ENCODE data around the gene CADM1. TPM values are rescaled to one million over a fixed set of nuclear protein-coding genes. Genes with fewer than 3 reads are reported as not detected.

Gene CADM1
- 35.0 TPM for total RNA-seq

DNA sequence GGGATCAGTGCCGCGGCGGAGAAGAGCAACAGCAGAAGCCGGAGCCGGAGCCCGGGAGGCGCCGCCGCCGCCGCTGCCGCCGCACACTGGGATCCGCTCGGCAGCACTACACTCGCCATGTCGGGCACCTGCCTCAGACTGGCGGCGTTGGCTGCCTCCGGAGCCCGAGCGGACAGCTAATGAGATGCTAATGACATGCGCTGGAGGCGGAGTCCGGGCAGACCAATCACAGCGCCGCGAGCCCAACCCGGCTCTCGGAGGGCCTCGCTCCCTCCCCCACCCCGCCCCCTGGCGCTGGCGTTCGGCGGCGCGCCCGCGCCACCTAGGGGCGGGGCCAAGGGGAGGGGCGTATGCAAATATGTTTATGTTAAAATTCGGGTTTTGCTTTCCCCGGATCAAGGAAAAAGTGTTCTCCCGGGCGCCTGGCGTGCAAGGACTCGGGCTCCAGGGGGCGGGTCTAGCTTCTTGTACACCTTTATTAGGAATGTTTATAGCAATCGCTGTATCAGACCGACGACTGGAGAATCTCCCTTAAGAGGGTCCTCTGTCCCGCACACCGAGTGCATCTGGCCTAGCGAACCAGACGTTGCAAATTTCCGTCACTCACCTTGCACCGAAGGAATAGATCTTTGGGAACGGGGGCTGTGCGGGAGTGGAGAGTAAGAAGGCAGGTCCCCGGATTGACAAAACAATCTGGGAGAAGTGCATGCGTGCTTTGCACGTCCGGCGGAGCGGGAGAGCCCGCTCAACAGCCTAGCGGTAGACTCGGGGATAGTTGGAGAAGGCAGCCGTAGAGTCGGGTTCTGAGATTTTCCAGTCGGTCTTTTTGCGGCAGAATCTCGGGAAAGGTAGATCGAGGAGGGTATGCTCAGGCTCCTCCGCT is at the start of gene CADM1:
TSS of gene CADM1 (minus strand) at position 140 of the 883 bp plus-strand sequence.
- no peaks in the 10 kb centered on the region for H3K9me3 ChIP-seq (ENCODE audit: control insufficient read depth in 3 of 3, low read length in 3 of 3)
- peak within 1 kb of the TSS; percentile 90 to 94 (median 93) for H3K4me3 ChIP-seq (ENCODE audit: low read length in 3 of 3)
- H3K27ac ChIP-seq (ENCODE audit: low read depth, low read length), result peak within 1 kb of the TSS; percentile 75
- H3K36me3 ChIP-seq (ENCODE audit: control insufficient read depth in 3 of 3, insufficient read depth in 3 of 3, low read length in 3 of 3), result no peaks in the 10 kb centered on the region
- H3K27me3 ChIP-seq (ENCODE audit: control insufficient read depth in 3 of 3, insufficient read depth in 3 of 3, low read length in 3 of 3), result peaks cover 7 to 14% (median 7%) of the 10 kb centered on the region in 3 donors
- peaks cover 13 to 16% (median 16%) of the 10 kb centered on the region in 3 donors for H3K4me1 ChIP-seq (ENCODE audit: control insufficient read depth in 3 of 3, insufficient read depth in 3 of 3, low read length in 3 of 3)
- H3K9ac ChIP-seq (ENCODE audit: low read depth in 1 of 3, low read length in 3 of 3), result peak within 1 kb of the TSS; percentile 72 to 99 (median 93)

DNA sequence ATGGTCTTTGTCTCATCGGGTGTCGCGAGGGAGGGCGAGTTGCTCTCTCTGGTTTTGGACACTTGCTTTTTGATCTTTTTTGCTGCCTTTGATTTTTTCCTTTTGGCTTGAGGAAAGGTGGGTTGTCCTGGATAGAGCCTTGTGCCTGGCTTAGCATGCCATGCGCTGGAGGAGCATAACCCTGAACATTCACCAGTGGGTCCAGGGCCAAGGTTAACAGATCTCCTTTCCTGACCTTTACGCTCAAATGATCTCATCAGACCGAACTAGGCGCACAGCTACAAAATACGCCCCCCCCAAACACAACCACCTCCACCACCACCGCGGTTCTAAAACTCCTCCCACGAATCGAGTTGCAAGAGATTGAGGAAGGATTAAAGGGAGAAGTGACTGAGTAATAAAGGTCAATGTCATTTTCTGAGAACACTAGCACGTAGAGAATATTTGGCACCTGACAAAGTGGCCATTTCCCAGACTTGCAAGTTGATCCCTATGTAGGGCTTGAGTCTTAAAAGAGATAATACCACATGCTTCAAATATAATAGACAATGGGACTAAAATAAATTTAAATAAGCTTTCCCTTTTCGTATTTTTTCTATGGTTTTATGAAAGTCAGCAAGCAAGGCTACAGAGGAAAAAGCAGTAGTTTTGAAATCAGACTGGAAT is 48.7 kb upstream of the CADM1 start:
- Histone ChIP-seq H3K36me3 (ENCODE audit: control insufficient read depth in 3 of 3, insufficient read depth in 3 of 3, low read length in 3 of 3) (no peaks in the 10 kb centered on the region), H3K4me3 (ENCODE audit: low read length in 3 of 3) (no peak overlapping the region), H3K4me1 (ENCODE audit: control insufficient read depth in 3 of 3, insufficient read depth in 3 of 3, low read length in 3 of 3) (peaks cover 0 to 5% (median 3%) of the 10 kb centered on the region in 3 donors), H3K9me3 (ENCODE audit: control insufficient read depth in 3 of 3, low read length in 3 of 3) (no peaks in the 10 kb centered on the region), H3K27ac (ENCODE audit: low read depth, low read length) (no peak overlapping the region), H3K27me3 (ENCODE audit: control insufficient read depth in 3 of 3, insufficient read depth in 3 of 3, low read length in 3 of 3) (no peaks in the 10 kb centered on the region), H3K9ac (ENCODE audit: low read depth in 1 of 3, low read length in 3 of 3) (no peak overlapping the region)

DNA sequence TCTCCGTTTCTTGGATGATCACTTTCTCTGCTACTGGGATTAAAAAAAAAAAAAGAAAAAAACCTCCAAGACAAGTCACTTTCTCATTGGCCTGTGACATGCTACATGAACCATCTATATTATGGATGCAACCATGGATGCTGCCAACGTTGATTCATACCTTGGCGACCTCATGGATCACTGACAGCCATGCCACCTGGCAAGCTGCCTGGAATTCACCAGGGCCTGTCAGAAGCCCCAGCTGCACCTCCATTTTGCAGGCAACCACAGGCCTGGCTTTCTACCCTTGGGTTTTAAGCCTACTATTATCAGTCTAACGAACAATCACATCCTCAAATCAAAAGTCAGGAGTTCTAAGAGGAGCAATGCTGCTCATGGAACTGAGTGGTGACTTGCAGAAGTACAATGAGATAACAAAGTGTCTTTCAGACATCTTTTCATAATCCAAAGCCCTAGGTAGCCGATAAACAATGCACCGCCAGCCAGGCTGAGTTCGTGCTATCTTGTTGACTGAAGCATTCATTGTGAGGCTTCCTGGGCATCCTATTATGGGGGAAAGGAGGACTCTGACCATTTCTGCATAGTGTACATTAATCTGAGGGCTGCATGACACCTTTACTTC is 48.0 kb upstream of the CADM1 start:
- H3K9me3 ChIP-seq (ENCODE audit: control insufficient read depth in 3 of 3, low read length in 3 of 3), result no peaks in the 10 kb centered on the region
- H3K4me3 ChIP-seq (ENCODE audit: low read length in 3 of 3), result no peak overlapping the region

DNA sequence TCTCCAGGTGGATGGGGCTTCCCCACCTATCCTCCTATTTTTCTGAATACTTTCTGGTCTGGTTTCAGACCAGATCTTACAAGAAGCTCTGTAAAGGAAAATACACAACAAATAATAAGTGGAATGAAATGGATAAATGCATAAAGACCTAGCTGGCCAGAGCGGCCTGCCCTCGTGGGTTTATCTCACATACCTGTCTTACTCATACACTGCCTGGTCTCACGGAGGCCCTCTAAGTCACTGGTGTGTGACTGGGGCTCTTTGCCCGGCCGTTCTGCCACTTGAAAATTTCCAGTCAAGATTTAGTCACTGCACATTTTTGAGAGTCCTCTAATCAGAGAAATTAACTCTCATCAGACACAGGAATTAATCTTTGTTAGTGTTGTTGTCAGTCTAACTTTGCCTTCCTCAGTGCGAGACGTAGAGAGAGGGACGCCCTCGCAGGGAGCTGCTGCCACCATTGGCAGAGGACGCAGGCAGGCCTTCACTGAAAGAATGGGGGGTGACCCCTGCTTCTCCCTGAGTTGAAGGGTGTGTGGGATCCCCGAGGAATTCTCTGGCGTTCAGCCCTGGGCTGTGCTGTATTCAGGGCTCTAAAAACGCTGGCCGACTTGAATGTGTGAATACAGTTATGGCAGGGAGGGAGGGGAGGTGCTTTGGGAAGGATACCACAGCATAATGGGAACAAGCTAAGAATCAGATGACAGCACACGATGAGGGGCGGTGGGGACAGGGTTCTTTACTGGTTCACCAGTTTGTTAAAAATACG is 46.3 kb upstream of the CADM1 start:
- Histone ChIP-seq H3K27ac (ENCODE audit: low read depth, low read length) (no peak overlapping the region), H3K4me3 (ENCODE audit: low read length in 3 of 3) (no peak overlapping the region), H3K4me1 (ENCODE audit: control insufficient read depth in 3 of 3, insufficient read depth in 3 of 3, low read length in 3 of 3) (peaks cover 0 to 3% (median 3%) of the 10 kb centered on the region in 3 donors), H3K9ac (ENCODE audit: low read depth in 1 of 3, low read length in 3 of 3) (no peak overlapping the region), H3K36me3 (ENCODE audit: control insufficient read depth in 3 of 3, insufficient read depth in 3 of 3, low read length in 3 of 3) (no peaks in the 10 kb centered on the region), H3K27me3 (ENCODE audit: control insufficient read depth in 3 of 3, insufficient read depth in 3 of 3, low read length in 3 of 3) (no peaks in the 10 kb centered on the region), H3K9me3 (ENCODE audit: control insufficient read depth in 3 of 3, low read length in 3 of 3) (no peaks in the 10 kb centered on the region)

More for the DNA sequence above, 48.0 kb upstream of the CADM1 start:
- Histone ChIP-seq H3K27ac (ENCODE audit: low read depth, low read length) (no peak overlapping the region), H3K4me1 (ENCODE audit: control insufficient read depth in 3 of 3, insufficient read depth in 3 of 3, low read length in 3 of 3) (peaks cover 0 to 5% (median 3%) of the 10 kb centered on the region in 3 donors), H3K9ac (ENCODE audit: low read depth in 1 of 3, low read length in 3 of 3) (no peak overlapping the region), H3K27me3 (ENCODE audit: control insufficient read depth in 3 of 3, insufficient read depth in 3 of 3, low read length in 3 of 3) (no peaks in the 10 kb centered on the region), H3K36me3 (ENCODE audit: control insufficient read depth in 3 of 3, insufficient read depth in 3 of 3, low read length in 3 of 3) (no peaks in the 10 kb centered on the region)

DNA sequence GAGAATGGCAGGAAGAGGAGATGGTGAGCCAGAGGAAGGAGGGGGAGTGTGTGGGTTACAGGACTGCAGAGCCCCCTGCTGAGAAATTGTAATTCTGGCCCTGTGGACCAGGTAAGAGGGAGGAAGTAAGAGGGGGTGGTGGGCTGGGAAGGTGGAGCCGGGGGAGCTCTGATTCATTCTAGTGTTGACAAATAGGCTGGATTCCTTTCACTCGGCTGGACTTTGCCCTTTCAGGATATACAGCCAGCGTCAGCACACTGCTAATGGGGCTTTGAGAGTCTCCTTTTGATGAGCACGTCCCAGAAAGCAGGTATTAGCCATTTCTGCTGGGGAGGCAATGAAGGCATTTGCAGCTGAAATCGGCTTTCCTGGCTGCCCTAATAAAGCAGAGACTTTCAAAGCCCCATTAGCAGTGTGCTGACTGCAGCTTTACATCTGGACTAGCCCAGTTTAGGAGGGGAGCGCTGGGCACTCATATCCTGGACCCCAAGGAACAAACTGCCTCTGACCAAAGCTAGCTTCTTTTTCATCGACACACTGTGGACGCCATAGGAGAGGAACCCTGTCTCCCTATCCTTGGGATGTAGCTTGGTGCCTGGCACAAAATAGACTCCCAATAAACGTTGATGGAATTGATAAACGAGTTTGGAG is 44.8 kb upstream of the CADM1 start:
- Histone ChIP-seq H3K4me3 (ENCODE audit: low read length in 3 of 3) (no peak overlapping the region), H3K27me3 (ENCODE audit: control insufficient read depth in 3 of 3, insufficient read depth in 3 of 3, low read length in 3 of 3) (no peaks in the 10 kb centered on the region), H3K36me3 (ENCODE audit: control insufficient read depth in 3 of 3, insufficient read depth in 3 of 3, low read length in 3 of 3) (no peaks in the 10 kb centered on the region)

DNA sequence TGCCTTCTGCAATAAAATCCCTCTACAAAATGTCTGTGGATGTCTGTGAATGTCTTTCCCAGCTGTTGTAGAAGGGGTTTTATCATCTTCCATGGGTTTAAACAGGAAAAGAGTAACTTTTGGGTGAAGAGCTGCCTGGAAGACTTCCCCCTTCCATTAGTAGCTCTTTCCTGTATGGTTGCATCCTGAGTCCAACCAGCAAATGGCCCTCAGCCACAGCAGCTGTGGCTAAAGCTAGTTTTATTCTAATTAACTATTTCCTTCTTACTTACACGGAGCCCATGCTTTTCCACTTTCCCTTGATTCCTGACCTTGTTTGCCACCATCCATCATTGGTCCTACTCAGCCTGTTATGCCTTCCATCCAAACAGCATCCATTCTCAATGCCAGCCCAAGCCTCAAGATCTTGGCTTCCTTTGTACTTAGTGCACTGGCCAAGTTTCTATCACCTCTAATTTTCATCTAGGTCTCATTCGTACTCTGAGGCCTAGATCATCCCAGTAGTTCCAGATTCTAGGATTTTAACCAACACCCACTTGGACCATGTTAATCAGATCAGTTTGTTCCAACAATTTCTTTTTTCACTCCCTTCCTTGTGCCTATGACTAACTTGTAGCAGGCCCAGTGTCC is 41.5 kb upstream of the CADM1 start:
- Histone ChIP-seq H3K36me3 (ENCODE audit: control insufficient read depth in 3 of 3, insufficient read depth in 3 of 3, low read length in 3 of 3) (no peaks in the 10 kb centered on the region), H3K9me3 (ENCODE audit: control insufficient read depth in 3 of 3, low read length in 3 of 3) (no peaks in the 10 kb centered on the region), H3K4me3 (ENCODE audit: low read length in 3 of 3) (no peak overlapping the region), H3K9ac (ENCODE audit: low read depth in 1 of 3, low read length in 3 of 3) (no peak overlapping the region), H3K27ac (ENCODE audit: low read depth, low read length) (no peak overlapping the region), H3K4me1 (ENCODE audit: control insufficient read depth in 3 of 3, insufficient read depth in 3 of 3, low read length in 3 of 3) (no peaks in the 10 kb centered on the region), H3K27me3 (ENCODE audit: control insufficient read depth in 3 of 3, insufficient read depth in 3 of 3, low read length in 3 of 3) (no peaks in the 10 kb centered on the region)

More for the DNA sequence above, 44.8 kb upstream of the CADM1 start:
- Histone ChIP-seq H3K9me3 (ENCODE audit: control insufficient read depth in 3 of 3, low read length in 3 of 3) (no peaks in the 10 kb centered on the region), H3K9ac (ENCODE audit: low read depth in 1 of 3, low read length in 3 of 3) (no peak overlapping the region), H3K4me1 (ENCODE audit: control insufficient read depth in 3 of 3, insufficient read depth in 3 of 3, low read length in 3 of 3) (no peaks in the 10 kb centered on the region), H3K27ac (ENCODE audit: low read depth, low read length) (no peak overlapping the region)

DNA sequence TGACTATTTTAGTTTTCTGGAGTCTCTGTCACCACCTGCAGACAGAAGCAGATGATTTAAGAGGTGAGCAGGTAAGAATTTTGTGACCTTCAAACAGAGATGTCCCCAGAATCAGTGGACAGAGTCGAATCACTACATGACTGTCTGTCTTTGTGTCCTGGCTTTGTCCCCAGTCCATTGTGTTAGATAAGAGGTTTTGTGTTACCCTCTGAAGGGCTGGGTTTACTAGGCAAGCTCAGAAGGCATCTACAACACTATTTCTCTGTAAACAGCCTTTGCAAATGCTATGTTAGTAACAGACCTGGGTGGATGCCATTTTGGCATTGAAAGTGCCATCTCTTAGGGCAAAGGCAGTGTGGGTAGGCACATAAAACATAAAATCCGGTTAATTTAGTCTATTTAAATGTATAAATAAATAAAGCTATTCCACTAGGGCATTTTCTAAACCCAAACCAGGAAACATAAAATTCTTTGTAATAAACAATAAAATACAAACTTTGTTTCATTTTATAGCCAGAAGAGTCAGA is 40.3 kb upstream of the CADM1 start:
- no peaks in the 10 kb centered on the region for H3K4me1 ChIP-seq (ENCODE audit: control insufficient read depth in 3 of 3, insufficient read depth in 3 of 3, low read length in 3 of 3)
- H3K27me3 ChIP-seq (ENCODE audit: control insufficient read depth in 3 of 3, insufficient read depth in 3 of 3, low read length in 3 of 3), result no peaks in the 10 kb centered on the region
- no peak overlapping the region for H3K4me3 ChIP-seq (ENCODE audit: low read length in 3 of 3)
- no peaks in the 10 kb centered on the region for H3K9me3 ChIP-seq (ENCODE audit: control insufficient read depth in 3 of 3, low read length in 3 of 3)
- H3K9ac ChIP-seq (ENCODE audit: low read depth in 1 of 3, low read length in 3 of 3), result no peak overlapping the region
- H3K27ac ChIP-seq (ENCODE audit: low read depth, low read length), result no peak overlapping the region
- H3K36me3 ChIP-seq (ENCODE audit: control insufficient read depth in 3 of 3, insufficient read depth in 3 of 3, low read length in 3 of 3), result no peaks in the 10 kb centered on the region

DNA sequence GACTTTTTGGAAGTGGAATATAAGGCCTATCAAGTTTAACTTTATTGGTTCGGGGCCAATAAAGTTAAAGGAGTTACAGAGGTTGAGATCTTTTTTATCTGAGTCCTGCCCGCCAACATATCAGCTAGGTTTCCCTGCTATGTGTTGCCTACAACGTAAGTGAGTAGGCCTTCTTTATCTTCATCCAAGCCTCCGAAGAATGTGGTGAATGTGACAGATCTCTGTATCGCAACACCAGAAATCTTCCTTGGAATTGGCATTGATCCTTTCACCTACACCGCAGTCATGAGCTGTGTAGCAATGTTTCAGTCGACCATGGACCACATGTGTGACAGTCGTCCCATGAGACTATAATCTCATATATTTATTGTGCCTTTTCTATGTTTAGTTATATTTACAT is 37.3 kb upstream of the CADM1 start:
- H3K27me3 ChIP-seq (ENCODE audit: control insufficient read depth in 3 of 3, insufficient read depth in 3 of 3, low read length in 3 of 3), result peaks cover 0 to 8% (median 4%) of the 10 kb centered on the region in 3 donors
- no peaks in the 10 kb centered on the region for H3K4me1 ChIP-seq (ENCODE audit: control insufficient read depth in 3 of 3, insufficient read depth in 3 of 3, low read length in 3 of 3)
- no peaks in the 10 kb centered on the region for H3K36me3 ChIP-seq (ENCODE audit: control insufficient read depth in 3 of 3, insufficient read depth in 3 of 3, low read length in 3 of 3)
- H3K9me3 ChIP-seq (ENCODE audit: control insufficient read depth in 3 of 3, low read length in 3 of 3), result no peaks in the 10 kb centered on the region
- no peak overlapping the region for H3K4me3 ChIP-seq (ENCODE audit: low read length in 3 of 3)
- H3K27ac ChIP-seq (ENCODE audit: low read depth, low read length), result no peak overlapping the region
- no peak overlapping the region for H3K9ac ChIP-seq (ENCODE audit: low read depth in 1 of 3, low read length in 3 of 3)

DNA sequence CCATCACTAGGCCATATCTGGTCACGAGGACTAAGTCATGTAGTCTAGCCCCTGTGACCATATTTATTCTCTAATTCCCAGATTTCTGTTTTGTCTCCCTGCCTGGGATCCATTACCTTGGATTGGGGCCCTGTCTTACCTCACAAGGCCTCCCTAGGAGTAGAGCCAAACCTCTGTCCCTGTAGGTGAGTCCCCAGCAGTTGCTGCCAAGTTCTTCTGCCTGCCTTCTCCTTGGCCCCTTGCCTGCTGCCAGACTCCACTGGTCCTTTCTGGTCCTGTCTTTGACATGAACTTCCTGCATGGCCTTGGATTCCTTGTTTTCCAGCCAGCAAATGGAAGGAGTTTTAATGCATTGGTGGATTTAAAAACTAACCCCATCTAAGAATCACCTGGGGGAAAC is 35.6 kb upstream of the CADM1 start:
- H3K9ac ChIP-seq (ENCODE audit: low read depth in 1 of 3, low read length in 3 of 3), result no peak overlapping the region
- H3K27ac ChIP-seq (ENCODE audit: low read depth, low read length), result no peak overlapping the region
- H3K4me1 ChIP-seq (ENCODE audit: control insufficient read depth in 3 of 3, insufficient read depth in 3 of 3, low read length in 3 of 3), result no peaks in the 10 kb centered on the region
- no peak overlapping the region for H3K4me3 ChIP-seq (ENCODE audit: low read length in 3 of 3)
- H3K36me3 ChIP-seq (ENCODE audit: control insufficient read depth in 3 of 3, insufficient read depth in 3 of 3, low read length in 3 of 3), result no peaks in the 10 kb centered on the region
- H3K27me3 ChIP-seq (ENCODE audit: control insufficient read depth in 3 of 3, insufficient read depth in 3 of 3, low read length in 3 of 3), result peaks cover 4 to 12% (median 6%) of the 10 kb centered on the region in 3 donors
- H3K9me3 ChIP-seq (ENCODE audit: control insufficient read depth in 3 of 3, low read length in 3 of 3), result no peaks in the 10 kb centered on the region
